B cell (primary cell): ENCODE results near the gene PRIM2. TPM values are rescaled to one million over a fixed set of nuclear protein-coding genes. Genes with fewer than 3 reads are reported as not detected.
A peak's percentile ranks its signal among the peaks of the same experiment; 100 is the strongest.
"Not testable (repeated sequence)": the region's sequence is repeated elsewhere in the genome, so short reads cannot be mapped to it uniquely, and the experiment has no call there.

ENCODE experiments used
- ATAC-seq: fragments of 200-7000 bp; cut with Tn5 transposase; one replicate; pipeline ENCODE4 v1.10.0; 2021; ENCODE audit warnings: low read depth, mild to moderate bottlenecking, moderate number of reproducible peaks, moderate library complexity
- CTCF ChIA-PET: fragments of 350-600 bp; sonication (Branson Sonifier 250); formaldehyde crosslinking; loops from one replicate; lab custom pipeline; 2021; ENCODE audit warnings: antibody characterized with exemption, inconsistent platforms; lab: Charles Lee
- POLR2A ChIA-PET: fragments of 350-600 bp; sonication (Branson Sonifier 250); formaldehyde crosslinking; loops from one replicate; lab custom pipeline; 2021; ENCODE audit warnings: antibody characterized with exemption; lab: Charles Lee
- DNase-seq: peaks from one replicate; pipeline ENCODE4 v3.0.0; 2013
- H2AFZ ChIP-seq: 2 replicates; pipeline ENCODE4 v1.6.1; 2012; ENCODE audit warnings: mild to moderate bottlenecking, low read depth, low read length; ENCODE audit not compliant: insufficient read depth, poor library complexity, severe bottlenecking
- H3K27ac ChIP-seq, 2 donors: 1 replicate in 1 of 2; 2 replicates in 1 of 2; pipeline ENCODE4 v1.5.1; 2012 to 2013; ENCODE audit warnings: low read length in 2 of 2, mild to moderate bottlenecking in 2 of 2, moderate library complexity in 1 of 2
- H3K27me3 ChIP-seq, 4 experiments: fragments of 200-600 bp in 1 of 4; sonication (generic) in 1 of 4; replicated peaks in 1 of 4; 1 replicate in 2 of 4; 2 replicates in 2 of 4; pipeline versions ENCODE4 v1.6.1 to v1.7.0; 2013 to 2016; ENCODE audit warnings: low read length in 3 of 4, mild to moderate bottlenecking in 2 of 4, mixed read lengths in 1 of 4, moderate library complexity in 1 of 4; ENCODE audit not compliant: insufficient read depth in 4 of 4, control insufficient read depth in 3 of 4; ENCODE audit errors: control extremely low read depth in 1 of 4
- H3K36me3 ChIP-seq, 2 experiments: replicated peaks in 1 of 2; 1 replicate in 1 of 2; 2 replicates in 1 of 2; pipeline versions ENCODE4 v1.6.1 to v1.7.1; 2013; ENCODE audit warnings: low read length in 1 of 2; ENCODE audit not compliant: insufficient read depth in 2 of 2, control insufficient read depth in 1 of 2; ENCODE audit errors: control extremely low read depth in 1 of 2, extremely low read depth in 1 of 2
- H3K4me1 ChIP-seq, 2 donors: fragments of 200-600 bp in 1 of 2; sonication (generic) in 1 of 2; 1 replicate in 1 of 2; 2 replicates in 1 of 2; pipeline versions ENCODE4 v1.5.1 to v1.6.1; 2013 to 2017; ENCODE audit warnings: low read length in 2 of 2; ENCODE audit not compliant: control insufficient read depth in 2 of 2, insufficient read depth in 2 of 2
- H3K4me2 ChIP-seq: replicated peaks from 2 replicates; pipeline ENCODE3; 2012; ENCODE audit warnings: mild to moderate bottlenecking, low read depth, low read length; ENCODE audit not compliant: poor library complexity, severe bottlenecking
- H3K4me3 ChIP-seq, 5 experiments: fragments of 200-600 bp in 1 of 5; sonication (generic) in 1 of 5; 1 replicate in 3 of 5; 2 replicates in 2 of 5; pipeline versions ENCODE4 v1.5.1 to v1.7.0; 2011 to 2016; ENCODE audit warnings: low read length in 4 of 5, mild to moderate bottlenecking in 4 of 5, low read depth in 2 of 5, control low read depth in 1 of 5, moderate library complexity in 1 of 5; ENCODE audit not compliant: insufficient read depth in 1 of 5; ENCODE audit errors: control extremely low read depth in 1 of 5, extremely low read depth in 1 of 5
- H3K79me2 ChIP-seq: fragments of 200-600 bp; sonication (generic); one replicate; pipeline ENCODE4 v1.6.0; 2016; ENCODE audit warnings: low read length; ENCODE audit not compliant: control insufficient read depth, insufficient read depth
- H3K9ac ChIP-seq: fragments of 200-600 bp; sonication (generic); 2 replicates; pipeline ENCODE4 v1.6.1; 2017; ENCODE audit warnings: mild to moderate bottlenecking, low read length, moderate library complexity
- H3K9me3 ChIP-seq, 3 donors: one replicate each; pipeline versions ENCODE4 v1.6.1 to v1.7.1; 2013; ENCODE audit warnings: low read length in 2 of 3; ENCODE audit not compliant: control insufficient read depth in 2 of 3, insufficient read depth in 1 of 3; ENCODE audit errors: control extremely low read depth in 1 of 3
- H4K20me1 ChIP-seq: 2 replicates; pipeline ENCODE4 v1.6.0; 2012; ENCODE audit warnings: mild to moderate bottlenecking, low read length; ENCODE audit not compliant: insufficient read depth, control insufficient read depth, poor library complexity, severe bottlenecking
- H3K27ac Mint-ChIP-seq: one replicate; pipeline ENCODE4 v1.8.0; 2021; ENCODE audit warnings: mixed read lengths
- H3K27me3 Mint-ChIP-seq: one replicate; pipeline ENCODE4 v1.8.0; 2021; ENCODE audit warnings: mixed read lengths
- H3K4me1 Mint-ChIP-seq: one replicate; pipeline ENCODE4 v1.8.0; 2021; ENCODE audit warnings: mixed read lengths
- H3K4me3 Mint-ChIP-seq: one replicate; pipeline ENCODE4 v1.8.0; 2021; ENCODE audit warnings: mixed read lengths
- H3K9me3 Mint-ChIP-seq: one replicate; pipeline ENCODE4 v1.8.0; 2022; ENCODE audit warnings: mixed read lengths; ENCODE audit not compliant: insufficient read depth
- WGBS: methylation state at CpG from one replicate; pipeline ENCODE4 v1.1.5; 2013; ENCODE audit warnings: missing lambda C conversion rate; ENCODE audit not compliant: insufficient coverage; 5-methylcytosine and 5-hydroxymethylcytosine counted together
- intact Hi-C: fragments of 100-400 bp; cut with micrococcal nuclease; formaldehyde crosslinking; loops from one replicate; pipeline ENCODE4 v1.10.0; 2022
- polyA plus RNA-seq: library from polyadenylated mRNA; depleted of rRNA; stranded (reverse); fragments of >200 nt; gene quantifications from 2 replicates; pipeline ENCODE4 v1.2.3, GENCODE V29; 2012
- total RNA-seq, 2 donors: library from RNA; stranded (reverse); fragments of 120-200 nt in 1 of 2; gene quantifications; 1 replicate in 1 of 2; 2 replicates in 1 of 2; pipeline versions ENCODE4 v1.2.3 to v1.2.4, GENCODE V29; 2013 to 2022
- TF ChIP-seq, protein P1 (sequence below): fragments of 200-600 bp; IDR thresholded peaks from one replicate; pipeline ENCODE4 v1.8.0; 2022; ENCODE audit warnings: antibody characterized with exemption, mild to moderate bottlenecking

PRIM2 gene
- total and polyA plus RNA-seq, 2 donors (not counting 1 experiment from before 2014, with no cell fraction given): 5.2 to 21.0 TPM

DNA sequence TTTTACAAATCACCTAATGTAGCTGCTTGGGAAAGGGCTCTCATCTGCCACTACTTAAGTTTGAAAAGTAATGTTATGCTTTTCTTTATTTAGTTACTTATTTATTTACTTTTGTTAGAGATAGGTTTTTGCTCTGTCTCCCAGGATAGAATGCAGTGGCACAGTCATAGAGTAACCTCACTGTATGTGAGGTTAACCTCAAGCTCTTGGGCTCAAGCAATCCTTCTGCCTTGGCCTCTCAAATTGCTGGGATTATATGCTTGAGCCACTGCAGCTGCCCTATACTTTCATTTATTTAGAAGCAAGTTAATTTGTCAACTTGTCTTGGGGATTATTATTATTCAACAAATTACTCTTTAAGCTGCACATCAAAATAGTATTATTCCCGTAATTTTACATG is 255.4 kb downstream of the PRIM2 start:
- H3K27me3 ChIP-seq, H3K4me1 ChIP-seq, DNase-seq, H3K36me3 ChIP-seq, H3K9me3 Mint-ChIP-seq, H3K4me2 ChIP-seq, H3K9me3 ChIP-seq, H3K79me2 ChIP-seq, ATAC-seq, H4K20me1 ChIP-seq, H2AFZ ChIP-seq, H3K27me3 Mint-ChIP-seq, CTCF ChIA-PET, H3K27ac Mint-ChIP-seq, intact Hi-C loops, H3K4me3 Mint-ChIP-seq, H3K27ac ChIP-seq, H3K4me1 Mint-ChIP-seq, POLR2A ChIA-PET, H3K4me3 ChIP-seq, H3K9ac ChIP-seq: not testable (repeated sequence)
- no CpG with 5 or more reads among the region's 1 CpG for WGBS

DNA sequence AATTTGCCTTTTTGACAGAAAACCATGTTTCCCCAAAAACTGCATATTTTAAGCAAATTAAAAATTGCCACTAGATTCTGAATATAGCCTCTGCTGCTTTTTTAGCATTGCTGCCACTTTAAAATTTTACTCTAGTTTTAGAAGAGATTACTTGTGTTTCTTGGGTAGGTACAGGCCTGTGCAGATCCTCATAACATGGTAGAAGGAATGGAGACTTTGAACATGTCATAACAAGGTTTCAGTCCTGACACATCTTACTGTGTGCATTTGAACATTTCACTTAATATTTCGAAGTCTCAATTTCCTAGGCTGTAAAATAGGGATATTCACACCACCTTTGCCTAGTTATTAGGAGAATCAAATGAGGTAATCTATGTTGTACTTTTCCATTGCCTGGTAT is 259.6 kb downstream of the PRIM2 start:
- H3K4me3 ChIP-seq, H3K27me3 ChIP-seq, H3K9me3 ChIP-seq, H3K9ac ChIP-seq, H3K27ac ChIP-seq, H4K20me1 ChIP-seq, CTCF ChIA-PET, H3K27me3 Mint-ChIP-seq, H3K4me3 Mint-ChIP-seq, H3K27ac Mint-ChIP-seq, H3K4me2 ChIP-seq, DNase-seq, H3K4me1 Mint-ChIP-seq, H2AFZ ChIP-seq, H3K9me3 Mint-ChIP-seq, H3K4me1 ChIP-seq, H3K36me3 ChIP-seq, ATAC-seq, POLR2A ChIA-PET, intact Hi-C loops, H3K79me2 ChIP-seq: not testable (repeated sequence)
- no CpG with 5 or more reads among the region's 1 CpG for WGBS

DNA sequence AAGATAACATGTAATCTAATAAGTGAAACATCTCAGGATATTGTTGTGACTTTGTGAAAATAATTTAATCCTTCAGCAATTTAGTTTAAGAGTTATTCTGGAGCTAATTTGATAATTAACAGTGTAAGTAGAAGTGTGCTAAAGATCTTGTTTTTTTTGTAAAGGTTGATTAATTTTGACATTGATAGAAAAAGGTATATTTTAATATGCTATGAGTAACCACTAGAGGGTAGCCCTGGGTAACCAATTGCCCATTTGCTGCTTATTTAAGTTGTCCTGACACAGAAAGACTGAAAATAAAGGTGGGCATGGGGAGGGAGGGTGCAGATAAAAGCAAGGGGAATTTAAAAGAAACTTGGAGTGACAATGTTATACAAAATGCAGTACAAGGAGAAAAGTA is 262.1 kb downstream of the PRIM2 start:
- H2AFZ ChIP-seq, CTCF ChIA-PET, intact Hi-C loops, H3K4me3 ChIP-seq, H3K4me2 ChIP-seq, H3K79me2 ChIP-seq, H3K4me1 ChIP-seq, DNase-seq, POLR2A ChIA-PET, H3K36me3 ChIP-seq, H3K4me3 Mint-ChIP-seq, H3K27ac ChIP-seq, H3K27ac Mint-ChIP-seq, H3K9me3 ChIP-seq, H3K4me1 Mint-ChIP-seq, H3K9ac ChIP-seq, H3K27me3 Mint-ChIP-seq, ATAC-seq, H4K20me1 ChIP-seq, H3K9me3 Mint-ChIP-seq, H3K27me3 ChIP-seq: not testable (repeated sequence)
- TF ChIP-seq, protein P1, sequence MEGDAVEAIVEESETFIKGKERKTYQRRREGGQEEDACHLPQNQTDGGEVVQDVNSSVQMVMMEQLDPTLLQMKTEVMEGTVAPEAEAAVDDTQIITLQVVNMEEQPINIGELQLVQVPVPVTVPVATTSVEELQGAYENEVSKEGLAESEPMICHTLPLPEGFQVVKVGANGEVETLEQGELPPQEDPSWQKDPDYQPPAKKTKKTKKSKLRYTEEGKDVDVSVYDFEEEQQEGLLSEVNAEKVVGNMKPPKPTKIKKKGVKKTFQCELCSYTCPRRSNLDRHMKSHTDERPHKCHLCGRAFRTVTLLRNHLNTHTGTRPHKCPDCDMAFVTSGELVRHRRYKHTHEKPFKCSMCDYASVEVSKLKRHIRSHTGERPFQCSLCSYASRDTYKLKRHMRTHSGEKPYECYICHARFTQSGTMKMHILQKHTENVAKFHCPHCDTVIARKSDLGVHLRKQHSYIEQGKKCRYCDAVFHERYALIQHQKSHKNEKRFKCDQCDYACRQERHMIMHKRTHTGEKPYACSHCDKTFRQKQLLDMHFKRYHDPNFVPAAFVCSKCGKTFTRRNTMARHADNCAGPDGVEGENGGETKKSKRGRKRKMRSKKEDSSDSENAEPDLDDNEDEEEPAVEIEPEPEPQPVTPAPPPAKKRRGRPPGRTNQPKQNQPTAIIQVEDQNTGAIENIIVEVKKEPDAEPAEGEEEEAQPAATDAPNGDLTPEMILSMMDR: peak; percentile 10

DNA sequence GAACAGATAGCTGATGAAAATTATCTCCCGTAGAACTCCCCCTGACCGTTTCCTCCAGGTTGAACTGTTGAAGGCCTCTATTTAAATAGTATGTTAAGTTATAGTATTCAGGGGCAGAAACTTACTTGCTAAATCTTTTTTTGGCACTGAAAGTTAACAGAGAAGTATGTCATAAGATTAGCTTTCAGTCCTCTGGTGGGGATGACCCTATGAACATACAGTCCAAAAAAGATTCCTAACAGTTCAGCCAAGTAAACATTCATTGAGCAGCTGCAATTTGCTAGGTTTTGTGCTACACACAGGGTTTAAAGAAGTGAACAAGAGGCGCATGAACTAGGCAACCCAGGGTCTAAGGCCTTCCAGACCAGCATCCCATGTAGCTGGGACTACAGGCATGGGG is 264.2 kb downstream of the PRIM2 start:
- H4K20me1 ChIP-seq, POLR2A ChIA-PET, H3K27ac Mint-ChIP-seq, CTCF ChIA-PET, H3K27me3 Mint-ChIP-seq, H3K9me3 Mint-ChIP-seq, H3K4me2 ChIP-seq, H3K4me1 Mint-ChIP-seq, H3K4me3 Mint-ChIP-seq, H3K9ac ChIP-seq, ATAC-seq, H2AFZ ChIP-seq, H3K36me3 ChIP-seq, H3K27me3 ChIP-seq, H3K9me3 ChIP-seq, H3K27ac ChIP-seq, H3K79me2 ChIP-seq, H3K4me1 ChIP-seq, intact Hi-C loops, H3K4me3 ChIP-seq, DNase-seq: not testable (repeated sequence)
- 100% methylated on average over 1 of the region's 3 CpGs for WGBS
